22Rv1 (cell line): ENCODE measurements around the gene ANKRD23.

Experiments used
- ZFX ChIP-seq: fragments of 450-650 bp; IDR thresholded peaks from 2 replicates; pipeline ENCODE4 v1.6.1; 2017; ENCODE audit warnings: antibody characterized with exemption, borderline replicate concordance
- TF ChIP-seq, protein P1 (sequence below): fragments of 450-650 bp; IDR thresholded peaks from 2 replicates; pipeline ENCODE4 v1.5.1; 2017; ENCODE audit warnings: mild to moderate bottlenecking

DNA sequence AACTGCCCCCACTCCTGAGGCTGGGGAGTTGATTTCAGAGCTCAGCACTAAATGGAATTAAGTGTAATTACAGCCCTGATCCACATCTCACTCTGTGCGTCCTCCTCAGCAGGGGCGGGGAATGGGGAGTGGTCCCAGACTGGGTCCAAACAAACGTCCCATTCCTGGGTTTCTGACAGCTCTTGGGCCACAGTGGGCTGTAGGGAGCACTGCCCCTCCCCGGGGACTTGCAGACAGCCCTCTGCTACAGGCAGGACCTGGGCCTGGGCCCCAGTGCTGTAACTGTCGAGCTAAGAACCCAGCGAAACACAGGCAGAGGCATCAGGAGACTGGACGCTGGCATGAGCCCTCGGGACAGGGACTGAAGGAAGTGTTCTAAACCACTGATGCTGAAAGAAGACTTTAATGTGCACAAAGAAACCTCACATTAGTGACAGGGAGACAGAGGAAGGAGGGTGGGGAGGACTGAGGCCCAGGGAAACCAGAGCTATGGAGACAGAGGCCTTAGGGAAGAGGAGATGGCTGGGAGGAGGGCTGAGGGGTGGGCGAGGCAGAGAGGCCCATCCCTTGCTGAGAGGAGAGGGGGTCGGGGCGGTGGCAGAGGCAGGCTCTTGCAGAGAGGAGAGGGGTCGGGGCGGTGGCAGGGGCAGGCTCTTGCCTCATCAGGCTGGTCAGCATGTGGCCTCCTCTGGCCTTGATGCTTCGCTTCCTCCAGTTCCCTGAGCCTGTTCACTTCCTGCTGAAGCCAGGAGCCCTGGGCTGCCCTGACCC, 31.9 kb upstream of the ANKRD23 start:
- TF ChIP-seq, protein P1, sequence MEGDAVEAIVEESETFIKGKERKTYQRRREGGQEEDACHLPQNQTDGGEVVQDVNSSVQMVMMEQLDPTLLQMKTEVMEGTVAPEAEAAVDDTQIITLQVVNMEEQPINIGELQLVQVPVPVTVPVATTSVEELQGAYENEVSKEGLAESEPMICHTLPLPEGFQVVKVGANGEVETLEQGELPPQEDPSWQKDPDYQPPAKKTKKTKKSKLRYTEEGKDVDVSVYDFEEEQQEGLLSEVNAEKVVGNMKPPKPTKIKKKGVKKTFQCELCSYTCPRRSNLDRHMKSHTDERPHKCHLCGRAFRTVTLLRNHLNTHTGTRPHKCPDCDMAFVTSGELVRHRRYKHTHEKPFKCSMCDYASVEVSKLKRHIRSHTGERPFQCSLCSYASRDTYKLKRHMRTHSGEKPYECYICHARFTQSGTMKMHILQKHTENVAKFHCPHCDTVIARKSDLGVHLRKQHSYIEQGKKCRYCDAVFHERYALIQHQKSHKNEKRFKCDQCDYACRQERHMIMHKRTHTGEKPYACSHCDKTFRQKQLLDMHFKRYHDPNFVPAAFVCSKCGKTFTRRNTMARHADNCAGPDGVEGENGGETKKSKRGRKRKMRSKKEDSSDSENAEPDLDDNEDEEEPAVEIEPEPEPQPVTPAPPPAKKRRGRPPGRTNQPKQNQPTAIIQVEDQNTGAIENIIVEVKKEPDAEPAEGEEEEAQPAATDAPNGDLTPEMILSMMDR = no peak
- no peak for TF ChIP-seq ZFX
